Immature natural killer cell (primary cell): ENCODE results near the gene HSPBAP1. TPM values are rescaled to one million over a fixed set of nuclear protein-coding genes. Genes with fewer than 3 reads are reported as not detected.

Experiments
- DNase-seq, 3 donors: peaks; one replicate each; pipeline ENCODE4 v3.0.0; 2022; ENCODE audit warnings: mixed read lengths in 1 of 3
- H3K27ac Mint-ChIP-seq, 6 donors: one replicate each; pipeline ENCODE4 v1.8.0; 2020; ENCODE audit warnings: mixed read lengths in 6 of 6, mild to moderate bottlenecking in 5 of 6, inconsistent platforms in 4 of 6, moderate library complexity in 3 of 6
- H3K27me3 Mint-ChIP-seq, 3 donors: one replicate each; pipeline ENCODE4 v1.8.0; 2020 to 2021; ENCODE audit warnings: low read depth in 3 of 3, mild to moderate bottlenecking in 3 of 3, mixed read lengths in 3 of 3, moderate library complexity in 3 of 3, inconsistent platforms in 1 of 3
- H3K36me3 Mint-ChIP-seq, 3 donors: one replicate each; pipeline ENCODE4 v1.8.0; 2020; ENCODE audit warnings: mixed read lengths in 3 of 3, inconsistent platforms in 2 of 3, mild to moderate bottlenecking in 2 of 3
- H3K4me1 Mint-ChIP-seq, 2 donors: one replicate each; pipeline ENCODE4 v1.8.0; 2020; ENCODE audit warnings: inconsistent platforms in 2 of 2, mild to moderate bottlenecking in 2 of 2, mixed read lengths in 2 of 2, moderate library complexity in 1 of 2
- H3K4me3 Mint-ChIP-seq, 5 donors: one replicate each; pipeline ENCODE4 v1.8.0; 2020; ENCODE audit warnings: mild to moderate bottlenecking in 5 of 5, mixed read lengths in 5 of 5, inconsistent platforms in 3 of 5, moderate library complexity in 3 of 5
- H3K9me3 Mint-ChIP-seq, 6 donors: one replicate each; pipeline ENCODE4 v1.8.0; 2020; ENCODE audit warnings: mild to moderate bottlenecking in 6 of 6, mixed read lengths in 6 of 6, inconsistent platforms in 4 of 6, moderate library complexity in 3 of 6
- polyA plus RNA-seq, 3 donors: library from polyadenylated mRNA; unstranded; fragments of 300-500 nt; fragmentation: Illumina TruSeq; gene quantifications; one replicate each; pipeline ENCODE4 v1.2.3, GENCODE V29; 2021

HSPBAP1 gene
- polyA plus RNA-seq, 3 donors from 2014 or later, result 3.3 to 10.1 (median 7.4) TPM

DNA sequence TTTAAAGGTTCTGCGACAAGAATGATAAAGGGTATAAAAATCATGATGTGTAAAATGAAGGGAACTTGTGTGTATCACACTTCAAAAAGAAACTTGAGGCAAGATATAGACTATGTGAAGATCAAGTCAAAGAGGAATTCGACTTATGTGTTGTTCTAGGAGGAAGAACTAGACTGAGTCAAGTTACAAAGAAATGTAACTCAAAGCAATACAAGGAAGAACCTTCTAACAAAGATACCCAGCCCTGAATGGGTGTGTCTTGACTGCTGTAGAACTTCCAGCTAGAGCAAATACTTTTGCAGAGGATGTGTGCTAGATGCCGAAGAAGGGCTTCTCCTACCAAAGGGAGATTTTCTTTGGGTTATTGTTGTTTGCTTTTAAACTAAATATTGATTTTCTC is 3.7 kb upstream of the HSPBAP1 start:
- no peak for DNase-seq
- peaks cover 19 to 30% of the 10 kb centered on the region in 2 donors for H3K4me1 Mint-ChIP-seq
- no peak overlapping the region for H3K4me3 Mint-ChIP-seq
- H3K9me3 Mint-ChIP-seq, result no peaks in the 10 kb centered on the region
- H3K27me3 Mint-ChIP-seq, result peaks cover 5 to 13% (median 7%) of the 10 kb centered on the region in 3 donors
- peaks cover 0 to under 1% (median 0%) of the 10 kb centered on the region in 3 donors for H3K36me3 Mint-ChIP-seq
- peak overlapping the region in 1 of 6 donors; percentile 10 for H3K27ac Mint-ChIP-seq

DNA sequence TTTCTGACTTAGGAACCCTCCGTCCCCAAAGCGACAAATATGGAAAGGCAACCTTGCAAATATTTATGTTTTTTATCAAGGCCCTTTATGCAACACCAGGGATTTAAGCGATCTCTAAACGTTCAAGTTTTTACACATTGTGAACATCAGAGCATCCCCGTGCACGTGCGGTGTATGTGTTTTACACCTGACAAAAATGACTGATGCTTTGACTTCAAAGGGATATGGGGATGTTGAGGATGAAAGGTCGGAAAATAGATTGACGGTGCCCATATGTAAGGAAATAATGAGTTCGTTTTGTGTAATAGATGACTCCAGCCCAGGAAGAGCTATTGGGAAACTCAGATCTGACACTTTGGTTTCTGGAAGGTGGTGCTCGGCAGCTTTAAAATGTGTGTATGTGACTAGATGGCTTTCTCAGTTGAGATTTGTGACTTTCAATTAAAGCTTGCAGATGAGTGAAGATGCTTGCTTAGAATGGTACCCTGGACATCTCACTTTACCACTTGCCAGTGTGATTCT is 2.1 kb upstream of the HSPBAP1 start:
- peaks cover 19 to 30% of the 10 kb centered on the region in 2 donors for H3K4me1 Mint-ChIP-seq
- no peaks in the 10 kb centered on the region for H3K36me3 Mint-ChIP-seq
- no peaks in the 10 kb centered on the region for H3K9me3 Mint-ChIP-seq
- H3K27me3 Mint-ChIP-seq, result peaks cover 5 to 13% (median 7%) of the 10 kb centered on the region in 3 donors
- H3K4me3 Mint-ChIP-seq, result peak overlapping the region; percentile 72 to 86 (median 82)
- H3K27ac Mint-ChIP-seq, result peak overlapping the region in 5 of 6 donors; percentile 14 to 90 (median 84)
- DNase-seq, result no peak

DNA sequence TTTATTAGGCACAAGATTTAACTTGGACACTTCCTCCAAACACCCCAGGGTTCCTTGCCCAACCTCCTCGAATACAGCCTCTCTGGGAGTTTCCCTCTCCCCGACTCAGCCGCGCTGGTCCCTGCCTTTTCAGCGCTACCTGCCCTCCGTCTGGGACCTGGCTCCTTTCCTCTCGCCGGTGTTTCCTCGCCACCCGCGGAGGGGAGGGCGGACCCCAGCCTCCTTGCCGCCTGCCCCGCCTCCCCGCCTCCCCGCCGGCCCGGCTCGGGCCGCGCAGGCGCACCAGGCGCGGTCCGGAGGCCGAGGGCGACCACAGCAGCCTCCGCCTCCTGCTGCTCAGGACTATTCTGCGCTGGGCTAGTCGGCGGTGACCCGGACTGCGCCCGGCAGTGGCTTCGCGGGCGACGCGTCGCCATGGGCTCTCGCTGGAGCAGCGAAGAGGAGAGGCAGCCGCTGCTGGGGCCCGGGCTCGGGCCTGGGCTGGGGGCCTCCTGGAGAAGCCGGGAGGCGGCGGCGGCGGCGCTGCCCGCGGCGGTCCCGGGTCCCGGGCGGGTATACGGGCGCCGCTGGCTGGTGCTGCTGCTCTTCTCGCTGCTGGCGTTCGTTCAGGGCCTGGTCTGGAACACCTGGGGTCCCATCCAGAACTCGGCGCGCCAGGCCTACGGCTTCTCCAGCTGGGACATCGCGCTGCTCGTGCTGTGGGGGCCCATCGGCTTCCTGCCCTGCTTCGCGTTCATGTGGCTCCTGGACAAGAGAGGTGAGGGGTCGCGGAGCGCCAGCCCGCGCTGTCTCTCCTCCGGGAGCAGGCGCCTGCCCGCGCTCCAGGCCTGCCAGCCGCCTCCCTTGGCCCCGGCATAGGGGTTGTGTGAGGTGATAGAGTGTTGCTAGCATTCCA is 1.4 kb upstream of the HSPBAP1 start, which contains the start of gene SLC49A4:
Gene SLC49A4, plus strand, starts transcription at position 291 of the 895 bp plus-strand sequence. Its CDS starts 124 bp downstream, at position 415.
- no peaks in the 10 kb centered on the region for H3K36me3 Mint-ChIP-seq
- peaks cover 19 to 30% of the 10 kb centered on the region in 2 donors for H3K4me1 Mint-ChIP-seq
- H3K9me3 Mint-ChIP-seq, result no peaks in the 10 kb centered on the region
- DNase-seq, result peak; percentile 80 to 83 (median 81)
- peak within 1 kb of the TSS in 5 of 6 donors; percentile 14 to 96 (median 84) for H3K27ac Mint-ChIP-seq
- peak within 1 kb of the TSS; percentile 72 to 95 (median 93) for H3K4me3 Mint-ChIP-seq
- peaks cover 5 to 13% (median 7%) of the 10 kb centered on the region in 3 donors for H3K27me3 Mint-ChIP-seq

DNA sequence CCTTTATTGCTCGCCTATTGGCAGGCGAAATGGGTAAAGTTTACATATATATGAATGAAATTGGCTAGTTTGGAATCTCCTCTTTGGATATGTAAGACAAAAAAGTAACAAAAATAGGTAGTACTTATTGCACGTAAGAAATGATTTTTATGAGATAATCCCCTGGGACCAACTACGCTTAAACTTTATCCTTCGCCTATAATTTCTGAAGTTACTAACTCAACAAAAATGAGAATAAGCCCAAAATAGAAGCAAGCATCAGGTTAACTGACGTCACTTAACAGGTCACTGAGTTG is 800 bp upstream of the HSPBAP1 start:
- H3K27ac Mint-ChIP-seq, result peak overlapping the region in 1 of 6 donors; percentile 96
- no peaks in the 10 kb centered on the region for H3K9me3 Mint-ChIP-seq
- DNase-seq, result no peak
- H3K36me3 Mint-ChIP-seq, result no peaks in the 10 kb centered on the region
- H3K27me3 Mint-ChIP-seq, result peaks cover 5 to 13% (median 7%) of the 10 kb centered on the region in 3 donors
- H3K4me3 Mint-ChIP-seq, result peak overlapping the region in 3 of 5 donors; percentile 93 to 95 (median 95)
- peaks cover 19 to 30% of the 10 kb centered on the region in 2 donors for H3K4me1 Mint-ChIP-seq

DNA sequence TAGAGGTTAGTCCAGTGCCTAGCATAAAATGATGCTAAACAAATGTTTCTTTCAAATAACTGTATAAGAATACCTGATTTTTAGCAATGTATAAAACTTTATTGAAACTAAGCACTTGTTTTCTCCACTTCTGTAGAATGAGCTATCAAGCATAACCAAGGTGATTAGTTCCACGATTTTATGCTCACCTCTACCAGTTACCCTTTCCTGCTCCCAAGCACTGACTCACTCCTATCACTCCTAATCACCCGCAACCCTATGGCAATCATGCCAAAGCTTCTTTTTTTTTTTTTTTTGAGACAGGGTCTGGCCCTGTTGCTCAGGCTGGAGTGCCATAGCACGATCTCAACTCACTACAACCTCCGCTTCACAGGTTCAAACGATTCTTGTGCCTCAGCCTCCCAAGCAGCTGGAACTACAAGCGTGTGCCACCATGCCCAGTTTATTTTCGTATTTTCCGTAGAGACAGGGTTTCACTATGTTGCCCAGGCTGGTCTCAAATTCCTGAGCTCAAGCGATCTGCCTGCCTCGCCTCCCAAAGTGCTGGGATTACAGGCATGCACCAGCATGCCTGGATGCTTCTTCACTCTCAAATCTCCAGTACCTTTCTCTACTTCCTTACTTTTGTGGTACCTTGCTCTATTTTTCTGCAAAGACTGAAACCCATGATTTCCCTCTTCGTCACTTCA is 3.9 kb downstream of the HSPBAP1 start:
- Mint-ChIP-seq H3K4me3 (no peak overlapping the region), H3K9me3 (no peaks in the 10 kb centered on the region), H3K27me3 (peaks cover 4 to 12% (median 7%) of the 10 kb centered on the region in 3 donors), H3K36me3 (peaks cover 0 to 4% (median 0%) of the 10 kb centered on the region in 3 donors), H3K4me1 (peaks cover 14 to 29% of the 10 kb centered on the region in 2 donors), H3K27ac (no peak overlapping the region)
- no peak for DNase-seq

DNA sequence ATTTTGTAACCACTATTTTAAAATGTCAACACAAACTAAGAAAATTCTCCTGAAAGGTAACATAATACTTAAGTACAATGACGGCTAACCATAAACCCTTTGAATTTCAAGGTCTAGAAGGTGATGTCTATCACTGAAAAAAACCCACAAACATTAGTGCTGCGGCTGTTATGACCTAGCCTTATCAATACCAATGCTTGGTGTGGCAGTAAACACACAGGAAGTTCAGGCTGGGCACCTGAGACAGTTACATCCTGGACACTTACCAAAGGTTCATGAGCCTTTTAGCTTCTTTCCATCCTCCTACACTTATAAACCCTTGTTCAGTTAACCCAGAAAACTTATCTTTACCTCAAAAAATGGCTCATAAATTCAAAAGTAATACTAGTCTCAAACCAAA is 5.8 kb downstream of the HSPBAP1 start:
- H3K9me3 Mint-ChIP-seq, result no peaks in the 10 kb centered on the region
- peaks cover 0 to 4% (median 0%) of the 10 kb centered on the region in 3 donors for H3K36me3 Mint-ChIP-seq
- peak overlapping the region in 4 of 6 donors; percentile 29 to 60 (median 40) for H3K27ac Mint-ChIP-seq
- no peaks in the 10 kb centered on the region for H3K27me3 Mint-ChIP-seq
- H3K4me1 Mint-ChIP-seq, result peaks cover 18 to 19% of the 10 kb centered on the region in 2 donors
- H3K4me3 Mint-ChIP-seq, result no peak overlapping the region
- no peak for DNase-seq

DNA sequence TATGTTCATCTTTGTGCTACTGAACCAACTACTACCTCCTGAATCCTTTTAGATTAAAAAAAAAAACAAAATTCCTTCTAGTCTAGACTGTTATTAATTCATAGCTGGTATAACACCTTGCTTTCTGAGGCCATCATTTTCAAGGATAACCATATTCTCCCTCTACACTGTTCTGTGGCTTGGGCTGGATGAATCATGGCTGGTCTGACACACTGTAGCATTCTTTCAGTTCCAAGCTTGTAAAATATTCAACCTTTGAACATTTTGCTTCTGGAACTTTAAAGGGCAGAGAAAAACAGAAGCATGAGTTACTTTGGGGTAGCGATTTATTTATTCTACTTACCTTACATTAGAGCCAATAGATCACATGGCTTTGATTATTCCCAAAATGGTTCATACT is 7.6 kb downstream of the HSPBAP1 start:
- no peak for DNase-seq
- H3K27ac Mint-ChIP-seq, result no peak overlapping the region
- peaks cover 5 to 9% (median 5%) of the 10 kb centered on the region in 3 donors for H3K36me3 Mint-ChIP-seq
- no peaks in the 10 kb centered on the region for H3K27me3 Mint-ChIP-seq
- H3K9me3 Mint-ChIP-seq, result no peaks in the 10 kb centered on the region
- peaks cover 18 to 19% of the 10 kb centered on the region in 2 donors for H3K4me1 Mint-ChIP-seq
- H3K4me3 Mint-ChIP-seq, result no peak overlapping the region

DNA sequence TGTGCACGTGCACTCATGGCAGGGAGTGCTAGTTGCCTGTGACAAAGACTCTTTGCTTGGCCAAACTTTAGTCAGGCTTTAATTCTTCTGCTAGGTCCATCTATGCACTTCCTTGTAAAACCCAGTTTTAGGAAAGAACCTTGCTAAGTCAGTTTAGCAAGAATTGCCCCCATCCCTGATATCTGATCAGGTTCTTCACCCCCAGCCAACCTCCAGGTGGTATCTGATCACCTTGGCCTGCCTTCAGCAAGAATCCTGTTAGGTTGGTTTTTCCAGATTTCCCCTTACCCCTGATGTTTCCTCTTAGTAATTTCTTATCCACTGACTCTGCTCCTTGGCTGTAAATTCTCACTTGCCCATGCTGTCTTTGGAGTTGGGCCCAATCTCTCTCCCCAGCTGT is 8.4 kb downstream of the HSPBAP1 start:
- Mint-ChIP-seq H3K27me3 (no peaks in the 10 kb centered on the region), H3K27ac (peak overlapping the region in 2 of 6 donors; percentile 30 to 44), H3K4me3 (no peak overlapping the region), H3K36me3 (peaks cover 5 to 9% (median 5%) of the 10 kb centered on the region in 3 donors), H3K4me1 (peaks cover 18 to 19% of the 10 kb centered on the region in 2 donors), H3K9me3 (no peaks in the 10 kb centered on the region)
- no peak for DNase-seq

DNA sequence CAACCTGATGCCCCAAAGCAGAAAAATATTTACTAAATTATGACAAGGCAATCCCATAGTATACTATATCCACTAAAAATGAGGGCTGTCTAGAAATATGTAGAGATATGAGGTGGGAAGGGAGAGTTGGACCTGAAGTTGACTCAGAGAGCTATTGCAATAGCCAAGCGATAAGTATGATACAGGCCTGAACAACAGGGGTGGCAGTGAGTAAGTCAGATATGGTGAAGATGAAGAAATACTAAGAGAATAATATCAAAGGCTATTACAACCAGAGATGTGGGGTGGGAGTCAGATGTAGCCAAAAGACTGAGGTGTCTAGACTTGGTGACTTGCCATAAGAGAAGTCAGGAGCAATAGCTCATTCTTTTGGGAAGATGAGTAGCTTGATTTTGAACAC is 9.2 kb downstream of the HSPBAP1 start:
- Mint-ChIP-seq H3K27ac (no peak overlapping the region), H3K27me3 (no peaks in the 10 kb centered on the region), H3K36me3 (peaks cover 5 to 9% (median 5%) of the 10 kb centered on the region in 3 donors), H3K9me3 (no peaks in the 10 kb centered on the region), H3K4me3 (no peak overlapping the region), H3K4me1 (peaks cover 18 to 19% of the 10 kb centered on the region in 2 donors)
- DNase-seq, result no peak

DNA sequence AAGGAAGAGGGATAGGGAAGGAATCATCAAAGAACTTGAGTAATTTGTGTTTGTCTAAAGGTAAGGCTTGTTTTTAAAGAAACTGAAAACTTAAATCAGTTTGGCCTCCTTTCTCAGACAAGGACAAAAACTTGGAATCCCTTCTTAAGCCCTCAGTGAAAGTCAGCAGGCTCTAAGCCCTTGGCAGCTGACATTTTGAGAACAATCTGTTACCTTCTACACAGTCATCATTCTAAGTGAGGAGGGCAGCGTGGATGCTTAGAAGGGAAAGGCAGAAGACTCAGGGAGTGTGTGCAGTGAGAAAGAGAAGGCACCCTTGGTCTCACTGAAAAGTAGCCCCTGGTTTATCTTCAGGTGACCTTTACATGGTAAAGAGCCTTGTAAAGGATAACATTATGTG is 10.8 kb downstream of the HSPBAP1 start:
- Mint-ChIP-seq H3K27me3 (no peaks in the 10 kb centered on the region), H3K9me3 (no peaks in the 10 kb centered on the region), H3K27ac (no peak overlapping the region), H3K4me1 (peaks cover 10% of the 10 kb centered on the region in 2 donors), H3K4me3 (no peak overlapping the region), H3K36me3 (peaks cover 5 to 9% (median 5%) of the 10 kb centered on the region in 3 donors)
- no peak for DNase-seq

DNA sequence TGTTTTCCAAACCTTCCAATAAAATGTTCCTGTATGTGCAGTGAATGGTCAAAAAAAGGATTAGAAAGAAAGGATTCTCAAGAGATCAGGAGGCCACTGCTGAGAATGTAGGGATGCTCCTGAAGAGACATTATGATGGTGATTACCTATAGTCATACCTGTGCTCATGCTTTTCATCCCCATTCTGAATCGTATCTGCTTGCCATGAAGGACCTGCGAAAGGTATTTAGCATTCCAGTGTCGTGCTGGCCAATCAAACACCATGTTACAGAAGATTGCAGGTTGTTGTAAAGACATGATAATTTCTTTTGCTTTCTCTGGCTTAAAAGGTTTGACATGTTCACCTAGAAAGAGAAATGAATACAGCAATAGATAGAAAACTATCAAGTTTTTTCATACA is 16.1 kb downstream of the HSPBAP1 start:
- Mint-ChIP-seq H3K27ac (no peak overlapping the region), H3K36me3 (peaks cover 5 to 12% (median 9%) of the 10 kb centered on the region in 3 donors), H3K4me3 (no peak overlapping the region), H3K9me3 (no peaks in the 10 kb centered on the region), H3K4me1 (no peaks in the 10 kb centered on the region), H3K27me3 (no peaks in the 10 kb centered on the region)
- no peak for DNase-seq

DNA sequence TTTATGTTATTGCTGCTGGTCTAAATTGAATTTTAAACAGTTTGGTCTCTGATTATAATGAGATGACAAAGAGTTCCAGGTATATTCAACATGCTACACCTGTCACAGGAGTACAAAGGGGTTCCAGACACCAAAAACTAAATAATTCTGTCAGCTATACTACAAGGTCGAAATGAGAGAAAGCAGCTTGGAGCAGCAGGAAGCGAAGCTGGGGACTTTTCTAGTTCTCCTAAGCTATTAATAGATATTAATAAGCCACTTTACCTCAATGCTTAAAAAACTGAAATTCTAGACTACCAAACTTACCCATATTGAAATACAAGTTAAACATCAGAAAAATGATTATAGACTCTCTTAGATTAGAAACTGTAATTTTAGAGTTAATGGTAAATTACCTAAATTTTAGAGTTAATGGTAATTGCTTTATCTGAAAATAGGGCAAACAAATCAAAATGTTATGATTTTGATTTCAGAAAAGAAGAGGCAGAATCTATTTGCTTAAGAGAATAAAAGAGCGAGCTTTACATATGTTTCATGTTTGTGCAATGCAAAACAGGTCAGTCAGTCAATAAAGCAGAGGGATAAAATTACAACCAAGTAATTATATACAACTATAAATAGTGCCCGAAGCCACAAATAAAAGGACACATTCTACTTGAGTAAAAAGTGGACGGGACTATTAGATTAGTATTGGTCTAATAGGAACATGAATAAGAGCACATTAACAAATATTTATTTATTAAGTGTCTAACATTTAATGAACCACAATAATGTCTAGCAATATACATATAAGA is 16.8 kb downstream of the HSPBAP1 start:
- H3K4me3 Mint-ChIP-seq, result no peak overlapping the region
- H3K27me3 Mint-ChIP-seq, result no peaks in the 10 kb centered on the region
- peak overlapping the region in 1 of 6 donors; percentile 9 for H3K27ac Mint-ChIP-seq
- no peak for DNase-seq
- H3K9me3 Mint-ChIP-seq, result no peaks in the 10 kb centered on the region
- H3K36me3 Mint-ChIP-seq, result peaks cover 5 to 12% (median 9%) of the 10 kb centered on the region in 3 donors
- H3K4me1 Mint-ChIP-seq, result no peaks in the 10 kb centered on the region

DNA sequence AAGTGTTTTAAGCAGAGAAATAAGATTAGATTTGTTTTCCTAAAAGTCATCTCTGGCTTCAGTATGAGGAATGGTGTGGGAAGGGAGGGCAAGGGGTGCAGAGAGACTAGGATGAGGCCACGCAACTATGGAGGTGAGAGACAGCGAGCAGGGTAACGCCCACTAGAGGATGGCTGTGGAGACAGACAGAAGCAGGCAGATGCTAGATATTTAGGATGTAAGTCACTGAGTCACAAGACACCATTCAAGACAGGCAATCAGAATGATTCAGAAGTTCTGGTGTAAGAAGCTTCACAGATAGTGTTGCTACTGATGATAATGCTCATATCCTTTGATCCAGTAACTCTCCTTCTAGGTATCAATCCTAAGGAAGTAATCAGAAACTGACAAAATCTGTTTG is 19.1 kb downstream of the HSPBAP1 start:
- no peak for DNase-seq
- no peaks in the 10 kb centered on the region for H3K4me1 Mint-ChIP-seq
- H3K4me3 Mint-ChIP-seq, result no peak overlapping the region
- no peaks in the 10 kb centered on the region for H3K27me3 Mint-ChIP-seq
- H3K9me3 Mint-ChIP-seq, result no peaks in the 10 kb centered on the region
- peaks cover 4 to 13% (median 9%) of the 10 kb centered on the region in 3 donors for H3K36me3 Mint-ChIP-seq
- H3K27ac Mint-ChIP-seq, result no peak overlapping the region
